Measurements from ENCODE around the gene HTR7. TPM values are rescaled to one million over a fixed set of nuclear protein-coding genes. Genes with fewer than 3 reads are reported as not detected.

HTR7 gene
- total and polyA plus RNA-seq, 10 donors: 0.13 to 1.1 (median 0.73) TPM

DNA sequence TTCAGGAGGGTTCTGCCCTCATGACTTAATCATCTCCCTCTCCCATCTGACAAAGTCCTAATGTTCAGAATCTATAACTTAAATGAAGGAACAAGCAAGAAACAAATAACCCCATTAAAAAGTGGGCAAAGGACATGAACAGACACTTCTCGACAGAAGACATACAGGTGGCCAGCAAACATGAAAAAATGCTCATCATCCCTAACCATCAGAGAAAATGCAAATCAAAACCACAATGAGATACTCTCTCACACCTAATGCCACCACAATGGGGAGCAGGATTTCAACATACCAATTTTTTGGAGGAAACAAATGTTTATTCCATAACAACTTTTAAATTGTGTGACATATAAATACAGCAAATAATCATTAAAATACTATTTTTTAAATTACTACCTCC lies 3.0 kb upstream of the HTR7 start:
- no peak for TF ChIP-seq POLR2A (IDR thresholded peaks at IDR 0.05)
- Histone ChIP-seq H3K36me3 (no peaks in the 10 kb centered on the region), H3K27ac (no peak overlapping the region), H3K9me3 (no peaks in the 10 kb centered on the region), H3K27me3 (replicated peaks in 1 of 7) (peaks cover 0 to 53% (median 17%) of the 10 kb centered on the region in 7 donors), H3K4me3 (no peak overlapping the region), H3K4me1 (peaks cover 0 to 29% (median 18%) of the 10 kb centered on the region in 6 donors)
- DNase-seq: no peak
- intact Hi-C loops (cut with DNase I; ENCODE audit: low total_unique reads): loop anchor here (10.0 kb wide), 2 partner anchors 106 to 1066 kb away; no protein-coding TSS in a partner anchor
- WGBS, 5 donors: 69 to 78% (median 75%) methylated on average over 1 of the region's 1 CpG

DNA sequence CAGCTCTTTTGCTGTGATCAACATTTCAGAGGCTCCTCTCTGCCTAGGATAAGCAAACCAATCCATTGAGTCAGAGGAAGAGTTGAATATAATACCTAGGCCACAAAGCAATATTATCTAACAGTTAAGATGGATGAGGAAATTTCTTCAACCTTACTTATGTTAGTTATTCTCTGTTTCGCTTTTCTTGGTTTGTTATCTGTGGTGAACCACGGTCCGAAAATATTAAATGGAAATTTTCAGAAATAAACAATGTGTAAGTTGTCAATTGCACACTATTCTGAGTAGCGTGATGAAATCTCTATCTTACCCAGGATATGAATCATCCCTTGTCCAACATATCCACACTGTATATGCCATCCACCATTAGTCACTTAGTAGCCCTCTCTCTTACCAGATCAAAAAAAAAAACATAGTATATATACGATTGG lies 1.5 kb upstream of the HTR7 start:
- H3K27me3 ChIP-seq (replicated peaks in 1 of 7): peaks cover 0 to 58% (median 29%) of the 10 kb centered on the region in 7 donors
- intact Hi-C loops (cut with DNase I; ENCODE audit: low total_unique reads): no loop called here

DNA sequence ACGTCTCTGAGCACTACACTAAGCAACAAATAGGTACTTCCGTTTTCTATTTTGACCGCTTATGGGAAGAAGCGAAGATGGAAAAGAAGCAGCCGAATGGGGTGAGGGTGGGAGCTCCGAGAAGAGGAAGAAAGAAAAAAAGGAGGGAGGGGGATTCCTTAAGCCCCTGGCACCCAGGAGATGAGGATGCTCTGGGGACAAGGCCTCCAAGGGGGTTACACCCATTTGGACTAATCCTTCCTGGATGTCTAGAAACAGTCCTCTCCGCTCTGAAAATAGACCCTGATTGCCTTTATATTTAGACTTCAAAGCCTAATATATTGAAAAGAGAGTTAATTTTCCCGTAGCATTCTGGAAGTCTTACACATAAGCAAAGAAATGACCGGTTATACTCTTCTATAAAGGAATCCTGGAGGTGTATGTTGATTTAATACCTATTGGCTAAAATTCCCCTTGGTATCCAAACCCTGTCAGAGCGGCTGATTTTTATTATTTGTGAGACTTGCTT lies 676 bp upstream of the HTR7 start:
- no peak for DNase-seq
- Histone ChIP-seq H3K27ac (peak overlapping the region in 6 of 8 donors; percentile 54 to 78 (median 69)), H3K27me3 (replicated peaks in 1 of 7) (peaks cover 0 to 58% (median 37%) of the 10 kb centered on the region in 7 donors), H3K9me3 (no peaks in the 10 kb centered on the region), H3K36me3 (no peaks in the 10 kb centered on the region), H3K4me3 (peak overlapping the region; percentile 62 to 89 (median 64)), H3K4me1 (peaks cover 0 to 29% (median 18%) of the 10 kb centered on the region in 6 donors)
- intact Hi-C loops (cut with DNase I; ENCODE audit: low total_unique reads): no loop called here
- WGBS, 5 donors: 31 to 38% (median 36%) methylated on average over 10 of the region's 10 CpGs
- TF ChIP-seq POLR2A (IDR thresholded peaks at IDR 0.05): no peak
- TF ChIP-seq, protein P1, sequence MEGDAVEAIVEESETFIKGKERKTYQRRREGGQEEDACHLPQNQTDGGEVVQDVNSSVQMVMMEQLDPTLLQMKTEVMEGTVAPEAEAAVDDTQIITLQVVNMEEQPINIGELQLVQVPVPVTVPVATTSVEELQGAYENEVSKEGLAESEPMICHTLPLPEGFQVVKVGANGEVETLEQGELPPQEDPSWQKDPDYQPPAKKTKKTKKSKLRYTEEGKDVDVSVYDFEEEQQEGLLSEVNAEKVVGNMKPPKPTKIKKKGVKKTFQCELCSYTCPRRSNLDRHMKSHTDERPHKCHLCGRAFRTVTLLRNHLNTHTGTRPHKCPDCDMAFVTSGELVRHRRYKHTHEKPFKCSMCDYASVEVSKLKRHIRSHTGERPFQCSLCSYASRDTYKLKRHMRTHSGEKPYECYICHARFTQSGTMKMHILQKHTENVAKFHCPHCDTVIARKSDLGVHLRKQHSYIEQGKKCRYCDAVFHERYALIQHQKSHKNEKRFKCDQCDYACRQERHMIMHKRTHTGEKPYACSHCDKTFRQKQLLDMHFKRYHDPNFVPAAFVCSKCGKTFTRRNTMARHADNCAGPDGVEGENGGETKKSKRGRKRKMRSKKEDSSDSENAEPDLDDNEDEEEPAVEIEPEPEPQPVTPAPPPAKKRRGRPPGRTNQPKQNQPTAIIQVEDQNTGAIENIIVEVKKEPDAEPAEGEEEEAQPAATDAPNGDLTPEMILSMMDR (IDR thresholded peaks at IDR 0.05 in 8 of 11, conservative IDR thresholded peaks at IDR 0.05 in 3 of 11): no peak
- TF ChIP-seq POLR2AphosphoS5 (IDR thresholded peaks at IDR 0.05): no peak

More for the DNA sequence above, 1.5 kb upstream of the HTR7 start:
- TF ChIP-seq POLR2A (IDR thresholded peaks at IDR 0.05) (no peak), POLR2AphosphoS5 (IDR thresholded peaks at IDR 0.05) (no peak)
- TF ChIP-seq, protein P1 (IDR thresholded peaks at IDR 0.05 in 8 of 11, conservative IDR thresholded peaks at IDR 0.05 in 3 of 11): no peak
- peaks cover 0 to 29% (median 18%) of the 10 kb centered on the region in 6 donors for H3K4me1 ChIP-seq
- WGBS, 5 donors: 67 to 87% (median 77%) methylated on average over 5 of the region's 5 CpGs
- DNase-seq: no peak
- no peaks in the 10 kb centered on the region for H3K36me3 ChIP-seq
- no peaks in the 10 kb centered on the region for H3K9me3 ChIP-seq
- H3K27ac ChIP-seq: no peak overlapping the region
- H3K4me3 ChIP-seq: no peak overlapping the region

DNA sequence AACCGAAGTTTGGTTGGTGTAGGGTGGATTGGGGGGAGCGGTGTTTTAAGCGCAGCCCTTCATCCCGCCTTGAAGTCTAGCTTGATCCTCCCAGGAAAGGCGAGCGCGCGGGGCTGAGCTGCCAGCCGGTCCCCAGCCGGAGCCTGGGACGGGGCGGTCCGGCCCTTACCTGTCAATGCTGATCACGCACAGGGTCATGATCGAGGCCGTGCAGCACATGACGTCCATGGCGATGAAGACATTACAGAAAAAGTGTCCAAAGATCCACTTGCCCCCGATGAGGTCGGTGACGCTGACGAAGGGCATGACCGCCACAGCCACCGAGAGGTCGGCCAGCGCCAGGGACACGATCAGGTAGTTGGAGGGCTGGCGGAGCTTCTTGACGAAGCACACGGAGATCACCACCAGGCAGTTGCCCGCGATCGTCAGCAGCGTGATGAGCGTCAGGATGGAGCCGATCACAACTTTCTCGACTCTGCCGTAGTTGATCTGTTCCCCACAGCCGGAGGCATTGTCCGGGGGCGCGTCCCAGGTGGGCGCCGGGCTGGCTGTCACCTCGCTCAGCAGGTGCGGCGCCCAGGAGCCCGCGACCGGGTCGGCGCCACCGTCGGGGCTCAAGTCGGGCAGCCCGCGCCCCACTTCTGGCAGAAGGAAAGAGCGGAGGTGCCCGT lies 740 bp downstream of the HTR7 start:
- Histone ChIP-seq H3K4me3 (peak overlapping the region; percentile 62 to 89 (median 64)), H3K27ac (peak overlapping the region in 3 of 8 donors; percentile 68 to 78 (median 71)), H3K36me3 (no peaks in the 10 kb centered on the region), H3K27me3 (replicated peaks in 1 of 7) (peaks cover 0 to 68% (median 38%) of the 10 kb centered on the region in 7 donors), H3K9me3 (peaks cover 0 to 2% (median 0%) of the 10 kb centered on the region in 8 donors), H3K4me1 (peaks cover 0 to 29% (median 18%) of the 10 kb centered on the region in 6 donors)
- intact Hi-C loops (cut with DNase I; ENCODE audit: low total_unique reads): no loop called here
- TF ChIP-seq POLR2A (IDR thresholded peaks at IDR 0.05): no peak
- TF ChIP-seq POLR2AphosphoS5 (IDR thresholded peaks at IDR 0.05): no peak
- TF ChIP-seq, protein P1 (IDR thresholded peaks at IDR 0.05 in 8 of 11, conservative IDR thresholded peaks at IDR 0.05 in 3 of 11): no peak
- WGBS, 5 donors: 8 to 46% (median 11%) methylated on average over 16 to 59 of the region's 59 CpGs
- peak; percentile 75 for DNase-seq
